HepG2 (cell line): ENCODE data around the gene CUL4A. TPM values are rescaled to one million over a fixed set of nuclear protein-coding genes. Genes with fewer than 3 reads are reported as not detected.

Experiments
- ATM ChIP-seq: fragments of 450-650 bp; IDR thresholded peaks from 2 replicates; pipeline ENCODE4 v1.7.1; 2017; ENCODE audit warnings: mild to moderate bottlenecking, borderline replicate concordance
- DZIP1 ChIP-seq: sonication (generic); formaldehyde crosslinking; IDR thresholded peaks from 2 replicates; pipeline ENCODE4 v1.5.0; 2020; ENCODE audit warnings: mild to moderate bottlenecking, missing genetic modification reagents
- FOXP4 ChIP-seq: sonication (generic); formaldehyde crosslinking; IDR thresholded peaks from 2 replicates; pipeline ENCODE4 v1.4.0; 2020; ENCODE audit warnings: missing genetic modification reagents
- IKZF4 ChIP-seq: sonication (generic); formaldehyde crosslinking; IDR thresholded peaks from 2 replicates; pipeline ENCODE4 v1.5.1; 2020; ENCODE audit warnings: borderline replicate concordance, mild to moderate bottlenecking, low read depth, missing genetic modification reagents; ENCODE audit errors: not compliant biosample characterization
- MLXIP ChIP-seq: sonication (generic); formaldehyde crosslinking; IDR thresholded peaks from 2 replicates; pipeline ENCODE4 v1.9.0; 2021; ENCODE audit warnings: missing genetic modification reagents, borderline replicate concordance
- PHF8 ChIP-seq: sonication (generic); formaldehyde crosslinking; IDR thresholded peaks from 2 replicates; pipeline ENCODE4 v1.5.0; 2020; ENCODE audit warnings: missing genetic modification reagents
- RFX5 ChIP-seq: IDR thresholded peaks from 2 replicates; pipeline ENCODE4 v1.6.1; 2011; ENCODE audit warnings: low read depth, low read length, improper control_type of control experiment
- SAFB2 ChIP-seq: sonication (generic); formaldehyde crosslinking; IDR thresholded peaks from 2 replicates; pipeline ENCODE4 v1.5.1; 2020; ENCODE audit warnings: missing genetic modification reagents, low read depth, mild to moderate bottlenecking, borderline replicate concordance
- SIN3A ChIP-seq: IDR thresholded peaks from 2 replicates; pipeline ENCODE4 v1.6.1; 2011; ENCODE audit warnings: low read depth, mild to moderate bottlenecking, control low read depth, low read length, borderline replicate concordance
- SIN3B ChIP-seq: fragments of 150-350 bp; IDR thresholded peaks from 2 replicates; pipeline ENCODE4 v1.6.1; 2014; ENCODE audit warnings: low read length
- SP2 ChIP-seq: sonication (generic); formaldehyde crosslinking; IDR thresholded peaks from 2 replicates; pipeline ENCODE4 v1.5.1; 2020; ENCODE audit warnings: mild to moderate bottlenecking, missing genetic modification reagents
- USF2 ChIP-seq, 2 experiments: sonication (generic) in 1 of 2; formaldehyde crosslinking in 1 of 2; IDR thresholded peaks; 2 replicates each; pipeline versions ENCODE4 v1.5.1 to v1.6.1; 2011 to 2020; ENCODE audit warnings: borderline replicate concordance in 1 of 2, low read depth in 1 of 2, low read length in 1 of 2, mild to moderate bottlenecking in 1 of 2, missing genetic modification reagents in 1 of 2, moderate library complexity in 1 of 2
- ZNF619 ChIP-seq: sonication (generic); formaldehyde crosslinking; IDR thresholded peaks from 2 replicates; pipeline ENCODE4 v1.4.0; 2020; ENCODE audit warnings: mild to moderate bottlenecking, missing genetic modification reagents
- ZNF720 ChIP-seq: sonication (generic); formaldehyde crosslinking; IDR thresholded peaks from 2 replicates; pipeline ENCODE4 v1.4.0; 2020; ENCODE audit warnings: missing genetic modification reagents
- ZXDC ChIP-seq: sonication (generic); formaldehyde crosslinking; IDR thresholded peaks from 2 replicates; pipeline ENCODE4 v1.5.0; 2020; ENCODE audit warnings: mild to moderate bottlenecking, missing genetic modification reagents
- polyA plus RNA-seq, 8 experiments: library from polyadenylated mRNA; depleted of rRNA in 3 of 8; stranded (reverse) in 7 of 8; unstranded in 1 of 8; fragments of >200 nt; fragmentation: Illumina TruSeq in 4 of 8; extraction: Trizol in 4 of 8; gene quantifications; 2 replicates each; pipeline versions ENCODE4 v1.2.1 to v1.2.3, GENCODE V29; 2011 to 2016; ENCODE audit warnings: low read depth in 4 of 8, missing spikeins in 1 of 8, mixed read lengths in 1 of 8; ENCODE audit not compliant: insufficient read depth in 1 of 8
- total RNA-seq, 5 experiments: library from RNA; depleted of rRNA; stranded (reverse); fragments of >200 nt; fragmentation: Illumina TruSeq; extraction: Trizol; gene quantifications; 2 replicates each; pipeline ENCODE4 v1.2.3, GENCODE V29; 2016; ENCODE audit warnings: low read depth in 1 of 5

CUL4A gene
- total and polyA plus RNA-seq, 2 of the 13 experiments (the other 11 are each of a cell fraction or from before 2014, with no cell fraction given): 51.2 to 75.3 TPM

GRCh38 chr13:113209759-113210421 lies 477 bp downstream of the CUL4A start (continued):
- TF ChIP-seq DZIP1 (CRISPR knock-in tag) (peak; percentile 75; the same call in 1 of the 2 replicates), ZNF619 (CRISPR knock-in tag) (no peak), SP2 (CRISPR knock-in tag) (0 out of 2 replicates have a peak, but pooled peaks have one; percentile 33), ATM (no peak), IKZF4 (CRISPR knock-in tag) (peak; percentile 91), SIN3B (no peak), SAFB2 (CRISPR knock-in tag) (no peak), USF2 (IDR thresholded peaks at IDR 0.05; ENCODE audit: low read depth, low read length) (peak; percentile 45; the same call in 1 of the 2 replicates), USF2 (CRISPR knock-in tag; IDR thresholded peaks at IDR 0.05; ENCODE audit: borderline replicate concordance) (peak; percentile 35; the same call in 1 of the 2 replicates), PHF8 (CRISPR knock-in tag) (no peak), ZNF720 (CRISPR knock-in tag) (no peak), SIN3A (peak; percentile 48; the same call in 1 of the 2 replicates), RFX5 (no peak), FOXP4 (no peak), ZXDC (CRISPR knock-in tag) (peak; percentile 61; the same call in 1 of the 2 replicates), MLXIP (CRISPR knock-in tag) (peak; percentile 83; the same call in 1 of the 2 replicates)
